ENCODE measurements around the gene CACNA1C.

DNA sequence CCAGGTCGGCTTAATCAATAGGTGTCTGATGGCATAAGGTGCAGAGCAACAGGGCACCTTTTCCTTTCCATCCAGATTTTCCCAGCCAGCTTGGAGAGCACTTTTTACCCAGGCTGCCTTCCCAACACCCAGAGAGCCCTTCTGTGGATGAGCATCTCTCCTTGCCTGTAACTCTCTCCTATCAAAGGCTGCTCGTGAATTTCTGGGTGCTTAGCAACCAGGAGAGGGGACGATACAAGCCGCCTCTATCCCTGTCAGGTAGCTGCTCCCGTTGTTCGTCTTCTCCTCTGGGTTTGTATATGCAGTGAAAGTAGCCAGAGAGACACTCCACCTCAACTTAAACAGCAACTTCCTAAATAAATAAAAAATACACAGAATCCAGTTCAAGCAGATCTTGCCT is 124.2 kb downstream of the CACNA1C start:
- no peak for TF ChIP-seq POLR2A (IDR thresholded peaks at IDR 0.05)
- TF ChIP-seq, protein P1, sequence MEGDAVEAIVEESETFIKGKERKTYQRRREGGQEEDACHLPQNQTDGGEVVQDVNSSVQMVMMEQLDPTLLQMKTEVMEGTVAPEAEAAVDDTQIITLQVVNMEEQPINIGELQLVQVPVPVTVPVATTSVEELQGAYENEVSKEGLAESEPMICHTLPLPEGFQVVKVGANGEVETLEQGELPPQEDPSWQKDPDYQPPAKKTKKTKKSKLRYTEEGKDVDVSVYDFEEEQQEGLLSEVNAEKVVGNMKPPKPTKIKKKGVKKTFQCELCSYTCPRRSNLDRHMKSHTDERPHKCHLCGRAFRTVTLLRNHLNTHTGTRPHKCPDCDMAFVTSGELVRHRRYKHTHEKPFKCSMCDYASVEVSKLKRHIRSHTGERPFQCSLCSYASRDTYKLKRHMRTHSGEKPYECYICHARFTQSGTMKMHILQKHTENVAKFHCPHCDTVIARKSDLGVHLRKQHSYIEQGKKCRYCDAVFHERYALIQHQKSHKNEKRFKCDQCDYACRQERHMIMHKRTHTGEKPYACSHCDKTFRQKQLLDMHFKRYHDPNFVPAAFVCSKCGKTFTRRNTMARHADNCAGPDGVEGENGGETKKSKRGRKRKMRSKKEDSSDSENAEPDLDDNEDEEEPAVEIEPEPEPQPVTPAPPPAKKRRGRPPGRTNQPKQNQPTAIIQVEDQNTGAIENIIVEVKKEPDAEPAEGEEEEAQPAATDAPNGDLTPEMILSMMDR (IDR thresholded peaks at IDR 0.05): no peak
